Ishikawa (cell line): ENCODE results near the gene TRIM2.

Source experiments
- CEBPB ChIP-seq: IDR thresholded peaks from 2 replicates; pipeline ENCODE4 v1.6.1; 2012
- CREB1 ChIP-seq: IDR thresholded peaks from 2 replicates; pipeline ENCODE4 v1.6.1; 2012; ENCODE audit warnings: low read depth
- EGR1 ChIP-seq: IDR thresholded peaks from 2 replicates; pipeline ENCODE4 v1.6.1; 2012
- EP300 ChIP-seq: IDR thresholded peaks from 2 replicates; pipeline ENCODE4 v1.6.1; 2012; ENCODE audit warnings: borderline replicate concordance
- FOXM1 ChIP-seq: IDR thresholded peaks from 2 replicates; pipeline ENCODE4 v1.6.1; 2012; ENCODE audit warnings: low read depth, borderline replicate concordance
- RAD21 ChIP-seq: IDR thresholded peaks from 2 replicates; pipeline ENCODE4 v1.6.1; 2012; ENCODE audit warnings: low read depth
- REST ChIP-seq: IDR thresholded peaks from 2 replicates; pipeline ENCODE4 v1.6.1; 2012; ENCODE audit warnings: low read depth, mild to moderate bottlenecking
- TAF1 ChIP-seq: IDR thresholded peaks from 2 replicates; pipeline ENCODE4 v1.6.1; 2012; ENCODE audit warnings: low read depth, mild to moderate bottlenecking
- TEAD4 ChIP-seq: IDR thresholded peaks from 2 replicates; pipeline ENCODE4 v1.6.1; 2012
- YY1 ChIP-seq: IDR thresholded peaks from 2 replicates; pipeline ENCODE4 v1.6.1; 2012; ENCODE audit warnings: low read depth
- ZBTB7A ChIP-seq: IDR thresholded peaks from 2 replicates; pipeline ENCODE4 v1.6.1; 2012; ENCODE audit warnings: low read depth
- TF ChIP-seq, protein P1 (sequence below): IDR thresholded peaks from 2 replicates; pipeline ENCODE4 v1.6.1; 2012

DNA sequence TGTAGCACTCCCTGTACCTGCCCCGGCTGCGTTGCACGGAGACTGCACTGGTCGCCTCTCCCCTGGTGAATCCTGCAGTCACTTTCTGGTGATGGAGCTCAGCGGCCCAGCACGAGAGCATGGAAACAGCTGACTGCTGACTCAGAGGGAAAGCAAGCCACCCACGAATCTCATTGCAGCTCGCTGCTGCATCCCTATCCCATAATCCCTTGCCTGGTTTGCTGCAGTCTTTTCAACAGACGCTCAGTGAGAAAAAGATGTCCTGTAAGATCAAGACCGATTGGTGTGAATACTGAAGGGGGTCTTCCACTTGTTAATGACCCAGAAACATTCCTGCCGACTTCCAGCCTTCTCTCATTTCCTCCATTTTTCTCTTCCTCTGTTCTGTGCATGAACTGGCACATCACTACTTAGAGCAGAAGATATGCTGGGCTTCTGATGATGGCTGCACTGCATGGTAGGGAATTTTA, 52.9 kb downstream of the TRIM2 start:
- TF ChIP-seq CREB1 (no peak), TAF1 (no peak), CEBPB (no peak), FOXM1 (no peak), EP300 (no peak), REST (no peak), YY1 (no peak), TEAD4 (no peak), ZBTB7A (no peak), RAD21 (no peak), EGR1 (no peak)
- TF ChIP-seq, protein P1, sequence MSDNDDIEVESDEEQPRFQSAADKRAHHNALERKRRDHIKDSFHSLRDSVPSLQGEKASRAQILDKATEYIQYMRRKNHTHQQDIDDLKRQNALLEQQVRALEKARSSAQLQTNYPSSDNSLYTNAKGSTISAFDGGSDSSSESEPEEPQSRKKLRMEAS: no peak
